Hematopoietic multipotent progenitor cell treated with erythropoietin and hydrocortisone succinate and interleukin-3 and kit ligand, for 8 days (in vitro differentiated cells): ENCODE measurements around the gene ATP5MK.
"Not testable (repeated sequence)": the region's sequence is repeated elsewhere in the genome, so short reads cannot be mapped to it uniquely, and the experiment has no call there.

Source experiments
- DNase-seq: peaks from one replicate; pipeline ENCODE4 v3.0.0-alpha.2; 2015

Gene ATP5MK

DNA sequence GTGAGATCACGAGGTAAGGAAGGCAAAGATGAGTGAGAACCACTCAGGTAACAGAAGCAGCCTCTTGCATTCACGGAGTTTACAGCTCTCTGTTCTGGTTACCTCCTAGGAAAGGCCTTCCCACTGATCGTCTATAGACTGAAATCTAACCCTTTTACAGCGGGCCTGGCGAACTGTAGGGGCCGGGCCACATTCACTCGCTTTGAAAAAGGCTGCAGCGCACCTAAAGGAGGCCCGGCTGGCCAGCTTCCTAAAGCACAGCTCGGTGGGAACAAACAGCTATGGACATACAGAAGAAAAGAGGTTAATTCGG is 565 bp downstream of the ATP5MK start:
- DNase-seq, result no peak

GRCh38 chr10:103394180-103394579 is 2.1 kb downstream of the ATP5MK start:
- peak; percentile 60 for DNase-seq

- no peak for DNase-seq
Observed at GRCh38 chr10:103382769-103383168, 13.5 kb downstream of the ATP5MK start.

GRCh38 chr10:103374263-103374662 is 22.0 kb downstream of the ATP5MK start:
- DNase-seq, result no peak

GRCh38 chr10:103373544-103373943 is 22.7 kb downstream of the ATP5MK start:
- no peak for DNase-seq

- peak; percentile 98 for DNase-seq
Observed at GRCh38 chr10:103367782-103368518, 28.3 kb downstream of the ATP5MK start, which contains the start of gene TAF5. TSS of gene TAF5 (plus strand) at chr10:103367976. CDS start at chr10:103367990, 14 bp downstream.

DNA sequence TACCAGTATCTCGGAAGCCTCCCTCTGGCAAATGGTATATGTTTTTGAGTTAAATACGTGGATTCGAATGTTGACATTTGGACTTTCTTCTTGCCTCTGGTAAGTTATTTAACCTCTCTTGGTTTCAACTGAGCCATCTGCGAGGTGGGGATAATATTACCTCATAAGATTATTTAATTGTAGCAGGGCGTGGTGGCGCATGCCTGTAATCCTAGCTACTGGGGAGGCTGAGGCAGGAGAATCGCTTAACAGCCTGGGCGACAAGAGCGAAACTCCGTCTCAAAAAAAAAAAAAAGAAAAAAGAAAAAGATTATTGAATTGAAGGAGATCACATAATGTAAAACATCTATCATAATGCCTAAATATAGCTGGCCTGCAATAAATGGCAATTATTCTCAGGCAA is 28.9 kb downstream of the ATP5MK start:
- no peak for DNase-seq

- not testable (repeated sequence) for DNase-seq
Observed at GRCh38 chr10:103360791-103361190, 35.5 kb downstream of the ATP5MK start.

- DNase-seq, result not testable (repeated sequence)
Observed at GRCh38 chr10:103359493-103359892, 36.8 kb downstream of the ATP5MK start.

DNA sequence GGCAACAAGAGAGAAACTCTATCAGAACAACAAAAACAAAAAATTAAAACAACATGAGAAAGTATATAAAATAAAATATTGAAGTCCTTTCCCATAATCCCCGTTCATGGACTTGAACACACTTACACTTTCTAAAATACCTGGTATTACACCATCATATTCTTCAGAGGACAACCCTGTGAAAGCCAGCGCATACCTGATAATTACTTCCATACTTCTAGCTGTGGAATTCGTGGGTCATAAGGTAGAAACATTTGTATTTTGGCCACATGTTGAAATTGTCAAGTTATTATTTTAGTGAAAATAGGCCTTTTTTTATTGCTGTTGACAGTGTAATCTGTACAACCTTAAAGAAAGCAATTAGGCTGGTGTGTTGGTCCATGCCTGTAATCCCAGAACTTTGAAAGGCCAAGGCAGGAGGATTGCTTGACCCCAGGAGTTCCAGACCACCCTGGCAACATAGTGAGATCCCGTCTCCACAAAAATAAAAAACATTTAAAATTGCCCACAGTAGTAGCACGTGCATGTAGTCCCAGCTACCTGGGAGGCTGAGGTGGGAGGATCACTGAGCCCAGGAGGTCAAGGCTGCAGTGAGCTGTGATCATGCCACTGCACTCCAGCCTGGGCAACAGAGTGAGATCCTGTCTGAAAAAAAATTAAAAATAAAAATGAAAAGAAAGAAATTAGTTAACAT is 40.2 kb downstream of the ATP5MK start:
- no peak for DNase-seq

GRCh38 chr10:103354567-103354966 is 41.7 kb downstream of the ATP5MK start:
- not testable (repeated sequence) for DNase-seq

- peak; percentile 10 for DNase-seq
Observed at GRCh38 chr10:103353281-103353680, 43.0 kb downstream of the ATP5MK start.

- peak; percentile 82 for DNase-seq
Observed at GRCh38 chr10:103350517-103351260, 45.6 kb downstream of the ATP5MK start, which contains the start of gene PCGF6. TSS of gene PCGF6 (minus strand) at chr10:103351140. CDS start at chr10:103351066, 74 bp downstream.

GRCh38 chr10:103350175-103350516 is 46.1 kb downstream of the ATP5MK start:
- DNase-seq, result no peak
